Activated CD4-positive, alpha-beta T cell treated with anti-CD3 and anti-CD28 coated beads for 1 hour (primary cell): ENCODE data around the gene GJD2.

Source experiments
- DNase-seq: peaks from one replicate; pipeline ENCODE4 v3.0.0-alpha.2; 2020

GJD2 gene

GRCh38 chr15:34754674-34755418, at the start of gene GJD2:
GJD2 (minus strand) TSS chr15:34754998; CDS start chr15:34754488, 510 bp downstream.
- no peak for DNase-seq

- DNase-seq, result no peak
Observed at GRCh38 chr15:34804113-34804512, 49.3 kb upstream of the GJD2 start.

DNA sequence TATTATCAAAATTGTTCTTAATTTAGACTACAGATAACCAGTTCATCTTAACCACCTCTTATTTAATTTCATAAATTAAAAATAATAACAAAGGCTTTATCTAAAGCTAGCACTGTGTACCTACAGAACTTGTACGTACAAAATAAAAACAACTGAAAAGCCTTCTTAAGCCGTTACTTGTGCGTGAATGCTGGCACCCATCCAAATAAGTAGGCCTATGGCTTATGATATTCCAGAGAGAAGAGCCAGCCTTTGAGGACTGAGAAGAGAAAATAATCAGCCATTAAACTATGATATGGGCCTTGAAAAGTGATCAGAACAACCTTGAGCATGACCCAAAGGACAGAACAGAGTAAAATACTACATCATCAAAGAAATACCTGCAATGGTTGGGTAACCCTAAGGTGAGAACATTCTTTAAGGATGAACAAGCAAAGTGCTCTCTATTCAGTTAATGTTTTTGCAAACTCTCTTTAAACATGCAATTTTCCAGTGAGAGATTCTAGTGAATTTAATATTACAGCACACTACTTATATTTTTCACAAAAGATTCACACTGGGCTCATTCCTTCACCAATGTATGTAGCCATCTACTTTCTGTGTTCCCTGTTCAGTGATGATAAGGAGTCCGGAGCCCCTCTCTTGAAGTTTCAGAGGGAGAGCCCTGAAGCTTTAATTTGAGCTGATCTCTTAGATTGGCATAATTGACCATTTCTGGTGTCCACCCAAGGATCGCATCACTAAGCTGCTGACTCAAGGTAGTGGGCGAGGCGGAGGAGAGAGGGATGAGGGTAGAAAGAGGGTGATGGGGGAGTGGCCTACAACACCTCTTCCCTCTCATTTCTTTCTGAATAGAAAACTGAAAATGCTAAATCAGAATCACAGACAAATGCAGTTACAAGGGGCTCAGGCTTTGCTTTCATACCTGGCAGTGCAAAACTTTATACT, 48.3 kb upstream of the GJD2 start:
- no peak for DNase-seq

DNA sequence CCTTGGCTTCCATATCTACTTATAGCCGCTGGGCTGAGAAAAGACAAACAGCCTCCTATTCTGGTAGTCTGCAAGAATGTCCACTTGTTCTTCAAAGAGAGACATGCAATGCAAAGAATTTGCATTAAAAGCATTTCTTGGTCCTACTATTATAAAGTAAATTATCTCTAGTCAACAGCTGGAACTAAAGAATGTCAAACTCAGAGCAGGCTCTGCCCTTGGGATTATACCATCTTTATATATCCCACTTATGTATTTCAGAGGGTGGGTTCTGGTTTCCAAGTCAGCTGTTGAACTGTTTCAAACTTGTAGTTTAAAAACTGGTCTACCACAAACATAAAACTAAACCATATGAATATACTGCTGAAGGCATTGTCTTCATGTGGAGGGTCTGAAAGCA, 47.6 kb upstream of the GJD2 start:
- no peak for DNase-seq

GRCh38 chr15:34799149-34800101, 44.6 kb upstream of the GJD2 start:
- no peak for DNase-seq

- no peak for DNase-seq
Observed at GRCh38 chr15:34796847-34797435, 42.1 kb upstream of the GJD2 start.

DNA sequence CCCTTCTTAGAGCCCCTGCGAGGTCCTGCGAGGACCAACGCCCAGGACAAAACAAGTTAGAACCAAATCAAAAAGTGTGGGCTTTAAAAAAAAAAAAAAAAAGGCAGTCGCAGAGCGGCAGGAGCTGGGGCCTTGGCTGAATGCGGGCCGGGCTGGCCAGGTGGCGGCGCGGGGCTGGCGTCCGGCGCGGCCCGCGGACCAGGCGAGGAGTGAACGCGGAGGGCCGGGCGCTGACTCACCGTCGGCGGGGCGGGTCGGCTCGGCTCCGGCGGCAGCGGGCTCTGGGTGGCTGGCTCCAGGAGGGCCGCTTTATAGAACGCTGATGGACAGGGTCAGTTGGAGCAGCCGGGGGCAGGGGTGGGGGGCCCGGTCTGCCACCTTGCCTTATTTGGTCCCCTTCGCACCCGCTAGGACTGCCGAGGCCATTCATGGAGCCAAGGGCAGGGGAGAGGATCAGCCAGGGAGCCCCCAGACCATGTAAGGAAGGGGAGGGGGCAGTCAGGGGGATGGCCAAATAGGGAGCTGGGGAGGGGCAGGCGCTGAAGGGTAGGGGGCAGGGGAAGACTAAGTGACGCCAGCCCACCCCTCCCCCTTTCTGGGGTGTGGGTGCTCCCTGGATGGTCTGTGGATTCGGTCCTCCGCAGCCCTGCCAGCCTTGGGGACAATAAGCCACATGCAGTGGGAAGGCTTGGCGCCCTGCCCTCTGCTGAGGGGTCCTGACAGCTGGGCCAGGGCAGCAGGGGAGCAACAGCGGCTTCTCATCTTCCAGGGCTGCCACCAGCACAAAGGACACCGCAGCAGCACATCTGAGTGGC, 40.7 kb upstream of the GJD2 start, which contains the start of gene ACTC1:
ACTC1 (minus strand) TSS at position 283 of the 815 bp plus-strand sequence. CDS start 741 bp downstream, outside the sequence.
- DNase-seq, result no peak

DNA sequence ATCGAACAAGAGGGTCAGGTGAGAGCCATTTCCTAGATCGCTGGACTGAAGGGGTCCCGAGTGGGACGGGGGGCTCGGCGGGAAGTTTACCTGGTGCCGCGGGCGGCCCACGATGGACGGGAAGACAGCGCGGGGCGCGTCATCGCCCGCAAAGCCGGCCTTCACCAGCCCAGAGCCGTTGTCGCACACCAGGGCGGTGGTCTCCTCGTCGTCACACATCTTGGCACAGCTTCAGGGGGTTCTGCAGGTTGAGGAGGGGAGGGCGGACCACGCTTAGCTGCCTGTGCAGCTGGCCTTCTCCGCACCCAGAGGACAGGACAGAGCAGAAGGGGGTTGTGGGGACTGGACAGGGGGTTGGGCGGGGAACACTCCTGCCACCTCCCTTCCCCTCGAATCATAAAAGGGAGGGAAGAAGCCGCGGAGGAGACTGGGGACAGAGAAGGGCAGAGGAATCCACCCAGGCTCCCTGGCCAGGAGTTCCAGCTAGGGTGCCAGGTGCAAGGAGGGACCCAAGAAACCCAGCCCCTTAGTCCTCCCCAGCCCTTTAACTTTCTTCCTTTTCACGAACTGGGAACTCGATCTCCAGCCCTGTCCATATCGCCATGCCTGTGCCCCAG, 39.9 kb upstream of the GJD2 start:
- no peak for DNase-seq

DNA sequence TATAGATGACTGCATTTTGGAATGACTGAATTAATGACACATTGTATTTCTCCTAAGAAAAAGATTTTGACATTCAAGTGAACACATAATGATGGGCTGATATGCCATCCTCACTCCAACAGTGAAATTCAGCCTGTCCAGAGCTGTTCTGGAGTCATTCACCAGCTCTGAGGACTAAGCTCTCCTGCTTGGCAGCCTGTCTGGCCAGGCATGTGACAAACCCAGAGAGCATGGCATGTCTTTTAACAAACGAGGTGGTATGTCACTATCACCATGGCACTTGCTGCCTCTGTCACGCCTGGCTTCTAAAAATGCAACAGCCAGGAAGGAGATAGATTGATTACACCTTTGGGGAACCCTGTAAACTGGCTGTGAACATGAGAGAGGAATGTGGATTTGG, 39.1 kb upstream of the GJD2 start:
- DNase-seq, result no peak

GRCh38 chr15:34793071-34793470, 38.3 kb upstream of the GJD2 start:
- no peak for DNase-seq

DNA sequence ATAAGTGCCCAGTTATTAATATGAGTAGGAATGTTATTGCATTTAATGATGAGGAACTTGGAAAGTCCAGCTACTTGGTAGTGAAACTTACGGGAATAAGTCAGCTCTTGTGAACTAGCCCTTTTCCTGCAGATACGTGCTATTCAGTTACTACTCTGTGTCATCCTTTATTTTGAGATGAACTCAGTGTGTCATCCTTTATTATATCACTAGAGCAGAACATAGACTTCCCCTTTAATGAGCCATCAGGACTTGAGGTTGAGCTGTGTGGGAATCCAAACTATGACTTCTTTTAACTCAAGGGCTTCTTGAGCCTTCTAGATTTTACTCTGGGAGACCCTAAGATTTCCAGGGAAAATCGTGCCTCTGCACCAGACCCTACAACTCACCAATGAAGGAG, 36.9 kb upstream of the GJD2 start:
- DNase-seq, result no peak

- DNase-seq, result no peak
Observed at GRCh38 chr15:34790121-34790520, 35.3 kb upstream of the GJD2 start.

GRCh38 chr15:34789326-34789725, 34.5 kb upstream of the GJD2 start:
- no peak for DNase-seq

- no peak for DNase-seq
Observed at GRCh38 chr15:34786206-34786605, 31.4 kb upstream of the GJD2 start.

GRCh38 chr15:34783991-34784390, 29.2 kb upstream of the GJD2 start:
- no peak for DNase-seq

DNA sequence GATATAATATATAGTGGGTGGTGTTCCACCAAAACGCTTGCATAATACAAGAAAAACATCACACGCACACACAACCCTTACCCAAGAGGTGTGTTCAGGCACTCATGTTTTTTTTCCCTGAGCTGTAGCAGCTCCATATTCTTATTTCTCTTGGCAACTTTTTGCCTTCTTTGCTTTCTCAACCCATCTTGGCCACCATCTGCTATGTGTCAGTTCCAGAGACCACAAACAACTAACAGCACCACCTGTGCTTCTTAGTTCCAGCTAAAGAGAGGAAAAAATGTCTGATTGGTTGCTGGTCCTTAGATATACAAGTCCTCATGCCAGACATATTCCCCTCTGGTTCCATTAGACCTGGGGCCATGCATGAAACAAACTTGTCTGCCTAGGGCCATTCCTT, 28.6 kb upstream of the GJD2 start:
- DNase-seq, result no peak

DNA sequence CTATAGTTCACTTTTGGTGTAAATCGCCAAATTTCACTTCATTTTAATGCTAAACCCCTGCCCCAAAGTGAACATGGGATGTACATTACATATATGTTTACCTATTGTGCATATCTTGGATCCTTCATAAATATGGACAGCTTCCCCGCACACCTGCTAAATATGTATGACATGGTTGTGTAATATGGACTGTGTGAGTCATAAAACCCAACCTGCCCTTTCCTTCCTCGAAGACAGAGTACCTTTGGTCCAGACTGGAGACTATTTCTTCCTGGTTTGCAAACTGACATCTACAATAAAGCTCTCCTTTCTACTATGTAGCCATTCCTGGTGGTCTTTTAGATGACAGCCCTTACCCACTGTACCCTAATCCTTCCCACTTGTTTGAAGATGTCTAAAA, 28.1 kb upstream of the GJD2 start:
- no peak for DNase-seq

DNA sequence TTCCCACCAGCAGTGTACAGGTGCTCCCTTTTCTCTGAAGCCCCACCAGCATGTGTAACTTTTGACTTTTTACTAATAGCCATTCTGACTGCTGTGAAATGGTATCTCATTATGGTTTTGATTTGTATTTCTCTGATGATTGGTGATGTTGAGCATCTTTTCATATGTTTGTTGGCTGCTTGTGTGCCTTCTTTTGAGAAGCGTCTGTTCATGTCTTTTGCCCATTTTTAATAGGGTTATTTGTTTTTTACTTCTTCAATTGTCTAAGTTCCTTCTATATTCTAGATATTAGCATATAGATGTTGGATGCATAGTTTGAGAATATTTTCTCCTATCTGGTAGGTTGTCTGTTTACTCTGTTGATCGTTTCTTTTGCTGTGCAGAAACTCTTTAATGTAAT, 25.9 kb upstream of the GJD2 start:
- DNase-seq, result no peak

GRCh38 chr15:34776606-34777105, 21.9 kb upstream of the GJD2 start:
- no peak for DNase-seq

DNA sequence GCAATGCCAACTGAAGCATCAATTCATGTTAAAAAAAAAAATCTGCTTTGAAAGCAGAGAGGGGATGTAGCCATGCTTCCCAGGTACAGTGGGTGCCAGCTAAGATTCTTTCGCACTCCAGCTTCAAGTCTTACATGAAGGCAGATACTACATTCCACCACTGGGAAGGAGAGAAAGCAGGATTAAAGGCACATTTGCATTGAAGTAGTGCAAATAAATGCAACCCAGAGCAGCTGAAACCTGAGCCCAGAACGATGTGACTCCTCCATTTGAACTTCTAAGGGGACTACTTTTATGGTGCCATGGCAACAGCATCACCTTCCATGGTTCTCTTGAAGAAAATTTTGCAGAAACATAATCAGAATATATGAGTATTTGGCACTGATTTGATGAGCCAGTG, 19.1 kb upstream of the GJD2 start:
- DNase-seq, result no peak

DNA sequence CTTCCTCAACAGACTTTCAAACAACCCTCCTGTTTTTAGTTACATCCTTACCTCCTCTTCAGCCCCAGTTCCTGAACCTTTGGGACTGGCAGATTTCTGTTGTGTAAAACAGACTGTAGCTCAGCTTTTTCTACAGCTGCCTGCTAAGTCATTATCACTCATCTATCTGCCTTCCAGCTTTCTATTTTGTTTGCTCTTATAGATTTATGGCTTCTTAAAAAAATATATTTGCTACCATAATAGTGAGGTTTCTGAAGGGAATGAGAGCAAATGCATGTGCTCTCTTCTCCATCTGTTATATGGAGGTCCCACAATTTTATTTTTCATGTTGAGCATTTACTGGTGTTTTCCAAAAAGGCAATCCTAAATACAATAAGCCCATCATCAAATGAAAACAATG, 18.2 kb upstream of the GJD2 start:
- no peak for DNase-seq
